HepG2 (cell line): ENCODE results near the gene MAP3K2. TPM values are rescaled to one million over a fixed set of nuclear protein-coding genes. Genes with fewer than 3 reads are reported as not detected.
A peak's percentile ranks its signal among the peaks of the same experiment; 100 is the strongest.

Experiments
- BCL6 ChIP-seq: IDR thresholded peaks from 2 replicates; pipeline ENCODE4 v1.6.1; 2016; ENCODE audit warnings: missing genetic modification reagents, missing compliant biosample characterization
- DR1 ChIP-seq: sonication (generic); formaldehyde crosslinking; IDR thresholded peaks from 2 replicates; pipeline ENCODE4 v1.8.0; 2021; ENCODE audit warnings: mild to moderate bottlenecking, missing genetic modification reagents, inconsistent platforms
- GATAD2A ChIP-seq: IDR thresholded peaks from 2 replicates; pipeline ENCODE4 v1.6.1; 2016
- KDM2A ChIP-seq: sonication (generic); formaldehyde crosslinking; IDR thresholded peaks from 2 replicates; pipeline ENCODE4 v1.4.0; 2020; ENCODE audit warnings: low read depth, missing genetic modification reagents, borderline replicate concordance
- LCORL ChIP-seq, 2 experiments: fragments of 450-650 bp in 1 of 2; sonication (generic) in 1 of 2; formaldehyde crosslinking in 1 of 2; IDR thresholded peaks; 2 replicates each; pipeline versions ENCODE4 v1.5.0 to v1.6.1; 2017 to 2020; ENCODE audit warnings: antibody characterized with exemption in 1 of 2, missing genetic modification reagents in 1 of 2
- MATR3 ChIP-seq: sonication (generic); formaldehyde crosslinking; IDR thresholded peaks from 2 replicates; pipeline ENCODE4 v1.4.0; 2020; ENCODE audit warnings: missing genetic modification reagents
- NFYB ChIP-seq: sonication (generic); formaldehyde crosslinking; IDR thresholded peaks from 2 replicates; pipeline ENCODE4 v1.4.0; 2020; ENCODE audit warnings: missing genetic modification reagents
- ZNF121 ChIP-seq: sonication (generic); formaldehyde crosslinking; IDR thresholded peaks from 2 replicates; pipeline ENCODE4 v1.5.0; 2020; ENCODE audit warnings: mild to moderate bottlenecking, missing genetic modification reagents
- ZNF263 ChIP-seq: sonication (generic); formaldehyde crosslinking; IDR thresholded peaks from 2 replicates; pipeline ENCODE4 v1.4.0; 2020; ENCODE audit warnings: missing genetic modification reagents
- ZNF530 ChIP-seq: sonication (generic); formaldehyde crosslinking; IDR thresholded peaks from 2 replicates; pipeline ENCODE4 v1.5.0; 2020; ENCODE audit warnings: low read depth, mild to moderate bottlenecking, missing genetic modification reagents
- ZNF766 ChIP-seq: sonication (generic); formaldehyde crosslinking; IDR thresholded peaks from 2 replicates; pipeline ENCODE4 v1.5.0; 2020; ENCODE audit warnings: missing genetic modification reagents, borderline replicate concordance
- ZNF773 ChIP-seq: sonication (generic); formaldehyde crosslinking; IDR thresholded peaks from 2 replicates; pipeline ENCODE4 v1.4.0; 2020; ENCODE audit warnings: missing genetic modification reagents, borderline replicate concordance
- ZSCAN9 ChIP-seq: IDR thresholded peaks from 2 replicates; pipeline ENCODE4 v1.6.1; 2016; ENCODE audit warnings: borderline replicate concordance
- polyA plus RNA-seq, 8 experiments: library from polyadenylated mRNA; depleted of rRNA in 3 of 8; stranded (reverse) in 7 of 8; unstranded in 1 of 8; fragments of >200 nt; fragmentation: Illumina TruSeq in 4 of 8; extraction: Trizol in 4 of 8; gene quantifications; 2 replicates each; pipeline versions ENCODE4 v1.2.1 to v1.2.3, GENCODE V29; 2011 to 2016; ENCODE audit warnings: low read depth in 4 of 8, missing spikeins in 1 of 8, mixed read lengths in 1 of 8; ENCODE audit not compliant: insufficient read depth in 1 of 8
- total RNA-seq, 5 experiments: library from RNA; depleted of rRNA; stranded (reverse); fragments of >200 nt; fragmentation: Illumina TruSeq; extraction: Trizol; gene quantifications; 2 replicates each; pipeline ENCODE4 v1.2.3, GENCODE V29; 2016; ENCODE audit warnings: low read depth in 1 of 5
- TF ChIP-seq, protein P1 (sequence below): sonication (generic); formaldehyde crosslinking; conservative IDR thresholded peaks from 2 replicates; pipeline ENCODE4 v1.8.0; 2022; ENCODE audit warnings: low read depth, missing genetic modification reagents
- TF ChIP-seq, protein P2 (sequence below): IDR thresholded peaks from 2 replicates; pipeline ENCODE4 v1.6.1; 2018; ENCODE audit warnings: missing genetic modification reagents
- TF ChIP-seq, protein P3 (sequence below): sonication (generic); formaldehyde crosslinking; IDR thresholded peaks from 2 replicates; pipeline ENCODE4 v1.5.0; 2020; ENCODE audit warnings: mild to moderate bottlenecking, missing genetic modification reagents
- TF ChIP-seq, protein P4 (sequence below): sonication (generic); formaldehyde crosslinking; IDR thresholded peaks from 2 replicates; pipeline ENCODE4 v1.4.0; 2020; ENCODE audit warnings: missing genetic modification reagents
- TF ChIP-seq, protein P5 (sequence below): IDR thresholded peaks from 2 replicates; pipeline ENCODE4 v1.6.1; 2018; ENCODE audit warnings: missing genetic modification reagents, mild to moderate bottlenecking, missing compliant biosample characterization

Gene MAP3K2
- total and polyA plus RNA-seq, 2 of the 13 experiments (the other 11 are each of a cell fraction or from before 2014, with no cell fraction given) = 12.2 to 37.2 TPM

DNA sequence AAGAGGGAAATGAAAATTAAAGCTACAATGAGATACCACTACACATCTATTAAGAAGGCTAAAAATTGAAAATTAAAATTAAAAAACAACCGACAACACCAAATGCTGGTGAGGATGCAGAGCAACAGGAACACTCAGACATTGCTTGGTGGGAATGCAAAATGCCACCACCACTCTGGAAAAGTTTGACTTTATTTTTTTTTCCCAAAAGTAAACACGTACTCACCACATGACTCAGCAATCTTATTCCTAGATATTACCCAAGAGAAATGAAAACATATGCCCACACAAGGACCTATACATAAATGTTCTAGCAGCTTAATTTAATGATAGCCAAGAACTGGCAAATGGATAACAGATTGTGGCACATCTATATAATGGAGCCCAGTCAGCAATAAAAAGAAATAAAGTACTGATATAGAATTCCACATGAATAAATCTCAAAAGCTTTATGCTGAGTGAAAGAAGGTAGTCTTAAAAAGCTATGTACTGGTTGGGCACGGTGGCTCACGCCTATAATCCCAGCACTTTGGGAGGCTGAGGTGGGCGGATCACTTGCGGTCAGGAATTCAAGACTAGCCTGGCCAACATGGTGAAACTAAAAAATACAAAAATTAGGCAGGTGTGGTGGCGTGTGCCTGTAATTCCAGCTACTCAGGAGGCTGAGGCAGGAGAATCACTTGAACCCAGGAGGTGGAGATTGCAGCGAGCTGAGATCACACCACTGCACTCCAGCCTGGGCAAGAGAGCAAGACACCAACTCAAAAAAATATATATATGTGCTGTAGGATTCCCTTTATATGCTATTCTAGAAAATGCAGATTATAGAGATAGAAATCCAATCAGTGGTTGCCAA is 26.2 kb upstream of the MAP3K2 start (continued):
- TF ChIP-seq, protein P1, sequence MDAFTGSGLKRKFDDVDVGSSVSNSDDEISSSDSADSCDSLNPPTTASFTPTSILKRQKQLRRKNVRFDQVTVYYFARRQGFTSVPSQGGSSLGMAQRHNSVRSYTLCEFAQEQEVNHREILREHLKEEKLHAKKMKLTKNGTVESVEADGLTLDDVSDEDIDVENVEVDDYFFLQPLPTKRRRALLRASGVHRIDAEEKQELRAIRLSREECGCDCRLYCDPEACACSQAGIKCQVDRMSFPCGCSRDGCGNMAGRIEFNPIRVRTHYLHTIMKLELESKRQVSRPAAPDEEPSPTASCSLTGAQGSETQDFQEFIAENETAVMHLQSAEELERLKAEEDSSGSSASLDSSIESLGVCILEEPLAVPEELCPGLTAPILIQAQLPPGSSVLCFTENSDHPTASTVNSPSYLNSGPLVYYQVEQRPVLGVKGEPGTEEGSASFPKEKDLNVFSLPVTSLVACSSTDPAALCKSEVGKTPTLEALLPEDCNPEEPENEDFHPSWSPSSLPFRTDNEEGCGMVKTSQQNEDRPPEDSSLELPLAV (CRISPR knock-in tag) = no peak
- TF ChIP-seq ZNF530 (CRISPR knock-in tag) (no peak), ZNF766 (CRISPR knock-in tag) (no peak), NFYB (CRISPR knock-in tag) (no peak), ZNF263 (CRISPR knock-in tag) (no peak), MATR3 (CRISPR knock-in tag) (no peak), ZNF773 (CRISPR knock-in tag) (no peak), ZNF121 (CRISPR knock-in tag) (peak; percentile 88), GATAD2A (peak; percentile 93), LCORL (IDR thresholded peaks at IDR 0.05) (no peak), LCORL (CRISPR knock-in tag; IDR thresholded peaks at IDR 0.05) (peak; percentile 40; the same call in 1 of the 2 replicates), BCL6 (CRISPR knock-in tag) (peak; percentile 75), DR1 (CRISPR knock-in tag) (no peak), KDM2A (CRISPR knock-in tag) (no peak), ZSCAN9 (CRISPR knock-in tag) (no peak)
- TF ChIP-seq, protein P2, sequence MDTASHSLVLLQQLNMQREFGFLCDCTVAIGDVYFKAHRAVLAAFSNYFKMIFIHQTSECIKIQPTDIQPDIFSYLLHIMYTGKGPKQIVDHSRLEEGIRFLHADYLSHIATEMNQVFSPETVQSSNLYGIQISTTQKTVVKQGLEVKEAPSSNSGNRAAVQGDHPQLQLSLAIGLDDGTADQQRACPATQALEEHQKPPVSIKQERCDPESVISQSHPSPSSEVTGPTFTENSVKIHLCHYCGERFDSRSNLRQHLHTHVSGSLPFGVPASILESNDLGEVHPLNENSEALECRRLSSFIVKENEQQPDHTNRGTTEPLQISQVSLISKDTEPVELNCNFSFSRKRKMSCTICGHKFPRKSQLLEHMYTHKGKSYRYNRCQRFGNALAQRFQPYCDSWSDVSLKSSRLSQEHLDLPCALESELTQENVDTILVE (CRISPR knock-in tag) = 0 out of 2 replicates have a peak, but pooled peaks have one; percentile 53
- TF ChIP-seq, protein P3, sequence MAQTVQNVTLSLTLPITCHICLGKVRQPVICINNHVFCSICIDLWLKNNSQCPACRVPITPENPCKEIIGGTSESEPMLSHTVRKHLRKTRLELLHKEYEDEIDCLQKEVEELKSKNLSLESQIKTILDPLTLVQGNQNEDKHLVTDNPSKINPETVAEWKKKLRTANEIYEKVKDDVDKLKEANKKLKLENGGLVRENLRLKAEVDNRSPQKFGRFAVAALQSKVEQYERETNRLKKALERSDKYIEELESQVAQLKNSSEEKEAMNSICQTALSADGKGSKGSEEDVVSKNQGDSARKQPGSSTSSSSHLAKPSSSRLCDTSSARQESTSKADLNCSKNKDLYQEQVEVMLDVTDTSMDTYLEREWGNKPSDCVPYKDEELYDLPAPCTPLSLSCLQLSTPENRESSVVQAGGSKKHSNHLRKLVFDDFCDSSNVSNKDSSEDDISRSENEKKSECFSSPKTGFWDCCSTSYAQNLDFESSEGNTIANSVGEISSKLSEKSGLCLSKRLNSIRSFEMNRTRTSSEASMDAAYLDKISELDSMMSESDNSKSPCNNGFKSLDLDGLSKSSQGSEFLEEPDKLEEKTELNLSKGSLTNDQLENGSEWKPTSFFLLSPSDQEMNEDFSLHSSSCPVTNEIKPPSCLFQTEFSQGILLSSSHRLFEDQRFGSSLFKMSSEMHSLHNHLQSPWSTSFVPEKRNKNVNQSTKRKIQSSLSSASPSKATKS (CRISPR knock-in tag) = peak; percentile 84; the same call in 1 of the 2 replicates
- TF ChIP-seq, protein P4, sequence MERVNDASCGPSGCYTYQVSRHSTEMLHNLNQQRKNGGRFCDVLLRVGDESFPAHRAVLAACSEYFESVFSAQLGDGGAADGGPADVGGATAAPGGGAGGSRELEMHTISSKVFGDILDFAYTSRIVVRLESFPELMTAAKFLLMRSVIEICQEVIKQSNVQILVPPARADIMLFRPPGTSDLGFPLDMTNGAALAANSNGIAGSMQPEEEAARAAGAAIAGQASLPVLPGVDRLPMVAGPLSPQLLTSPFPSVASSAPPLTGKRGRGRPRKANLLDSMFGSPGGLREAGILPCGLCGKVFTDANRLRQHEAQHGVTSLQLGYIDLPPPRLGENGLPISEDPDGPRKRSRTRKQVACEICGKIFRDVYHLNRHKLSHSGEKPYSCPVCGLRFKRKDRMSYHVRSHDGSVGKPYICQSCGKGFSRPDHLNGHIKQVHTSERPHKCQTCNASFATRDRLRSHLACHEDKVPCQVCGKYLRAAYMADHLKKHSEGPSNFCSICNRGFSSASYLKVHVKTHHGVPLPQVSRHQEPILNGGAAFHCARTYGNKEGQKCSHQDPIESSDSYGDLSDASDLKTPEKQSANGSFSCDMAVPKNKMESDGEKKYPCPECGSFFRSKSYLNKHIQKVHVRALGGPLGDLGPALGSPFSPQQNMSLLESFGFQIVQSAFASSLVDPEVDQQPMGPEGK (CRISPR knock-in tag) = peak; percentile 29; the same call in 1 of the 2 replicates
- TF ChIP-seq, protein P5, sequence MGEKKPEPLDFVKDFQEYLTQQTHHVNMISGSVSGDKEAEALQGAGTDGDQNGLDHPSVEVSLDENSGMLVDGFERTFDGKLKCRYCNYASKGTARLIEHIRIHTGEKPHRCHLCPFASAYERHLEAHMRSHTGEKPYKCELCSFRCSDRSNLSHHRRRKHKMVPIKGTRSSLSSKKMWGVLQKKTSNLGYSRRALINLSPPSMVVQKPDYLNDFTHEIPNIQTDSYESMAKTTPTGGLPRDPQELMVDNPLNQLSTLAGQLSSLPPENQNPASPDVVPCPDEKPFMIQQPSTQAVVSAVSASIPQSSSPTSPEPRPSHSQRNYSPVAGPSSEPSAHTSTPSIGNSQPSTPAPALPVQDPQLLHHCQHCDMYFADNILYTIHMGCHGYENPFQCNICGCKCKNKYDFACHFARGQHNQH (CRISPR knock-in tag) = 0 out of 2 replicates have a peak, but pooled peaks have one; percentile 28
